Forelimb muscle (tissue), 1 donor: ENCODE measurements around the gene GPC6. TPM values are rescaled to one million over a fixed set of nuclear protein-coding genes. Genes with fewer than 3 reads are reported as not detected.

Experiments used
- DNase-seq: peaks from one replicate; pipeline ENCODE4 v3.0.0-alpha.2; 2013; ENCODE audit warnings: low read depth
- polyA plus RNA-seq: library from polyadenylated mRNA; unstranded; fragments of 120-200 nt; gene quantifications from one replicate; pipeline ENCODE4 v1.2.1, GENCODE V29; 2013; ENCODE audit not compliant: insufficient read length

GPC6 gene
- polyA plus RNA-seq, 1 donor = 8.2 TPM

- DNase-seq = no peak
Observed at GRCh38 chr13:94163535-94163934, 936.9 kb downstream of the GPC6 start.

GRCh38 chr13:94168783-94169453 lies 942.3 kb downstream of the GPC6 start:
- DNase-seq = no peak

GRCh38 chr13:94169454-94170144 lies 943.0 kb downstream of the GPC6 start:
- DNase-seq = no peak

GRCh38 chr13:94170145-94170571 lies 943.6 kb downstream of the GPC6 start:
- DNase-seq = no peak

- DNase-seq = no peak
Observed at GRCh38 chr13:94172416-94172815, 945.8 kb downstream of the GPC6 start.

- DNase-seq = no peak
Observed at GRCh38 chr13:94173312-94173854, 946.8 kb downstream of the GPC6 start.

GRCh38 chr13:94174009-94174408 lies 947.4 kb downstream of the GPC6 start:
- no peak for DNase-seq

GRCh38 chr13:94175076-94175475 lies 948.5 kb downstream of the GPC6 start:
- no peak for DNase-seq

GRCh38 chr13:94176561-94176960 lies 950.0 kb downstream of the GPC6 start:
- DNase-seq = no peak

- no peak for DNase-seq
Observed at GRCh38 chr13:94177041-94177440, 950.4 kb downstream of the GPC6 start.

GRCh38 chr13:94178625-94179244 lies 952.1 kb downstream of the GPC6 start:
- DNase-seq = no peak

- no peak for DNase-seq
Observed at GRCh38 chr13:94181461-94182107, 955.0 kb downstream of the GPC6 start.

- no peak for DNase-seq
Observed at GRCh38 chr13:94182185-94182761, 955.7 kb downstream of the GPC6 start.

GRCh38 chr13:94186470-94186869 lies 959.9 kb downstream of the GPC6 start:
- DNase-seq = no peak

GRCh38 chr13:94188201-94188854 lies 961.7 kb downstream of the GPC6 start:
- no peak for DNase-seq

- DNase-seq = no peak
Observed at GRCh38 chr13:94192431-94192975, 965.9 kb downstream of the GPC6 start.

GRCh38 chr13:94195715-94196114 lies 969.1 kb downstream of the GPC6 start:
- no peak for DNase-seq

GRCh38 chr13:94196413-94196812 lies 969.8 kb downstream of the GPC6 start:
- DNase-seq = no peak

- no peak for DNase-seq
Observed at GRCh38 chr13:94198681-94199080, 972.1 kb downstream of the GPC6 start.

- no peak for DNase-seq
Observed at GRCh38 chr13:94199135-94199534, 972.5 kb downstream of the GPC6 start.

GRCh38 chr13:94201022-94201421 lies 974.4 kb downstream of the GPC6 start:
- DNase-seq = no peak
